ENCODE measurements around the gene MEOX2.

GRCh38 chr7:15725051-15725450 lies 38.6 kb upstream of the MEOX2 start:
- TF ChIP-seq MAX (IDR thresholded peaks at IDR 0.05) = no peak
- no peak for TF ChIP-seq CHD2 (IDR thresholded peaks at IDR 0.05; ENCODE audit: low read length, partially characterized antibody)
- TF ChIP-seq RAD21 (conservative IDR thresholded peaks at IDR 0.05 in 1 of 2, IDR thresholded peaks at IDR 0.05 in 1 of 2) = no peak
- TF ChIP-seq REST (IDR thresholded peaks at IDR 0.05) = no peak
- TF ChIP-seq CTCF (IDR thresholded peaks at IDR 0.05) = no peak
- TF ChIP-seq NR3C1 (IDR thresholded peaks at IDR 0.05) = no peak
- TF ChIP-seq RCOR1 (IDR thresholded peaks at IDR 0.05; ENCODE audit: low read depth, low read length) = no peak
- no peak for TF ChIP-seq TP53 (CRISPR knock-in tag; IDR thresholded peaks at IDR 0.05)

Measured in A549 (cell line).